ENCODE results near the gene IGSF11. TPM values are rescaled to one million over a fixed set of nuclear protein-coding genes. Genes with fewer than 3 reads are reported as not detected.

The IGSF11 gene
- polyA plus RNA-seq, 1 donor: 1.9 TPM

DNA sequence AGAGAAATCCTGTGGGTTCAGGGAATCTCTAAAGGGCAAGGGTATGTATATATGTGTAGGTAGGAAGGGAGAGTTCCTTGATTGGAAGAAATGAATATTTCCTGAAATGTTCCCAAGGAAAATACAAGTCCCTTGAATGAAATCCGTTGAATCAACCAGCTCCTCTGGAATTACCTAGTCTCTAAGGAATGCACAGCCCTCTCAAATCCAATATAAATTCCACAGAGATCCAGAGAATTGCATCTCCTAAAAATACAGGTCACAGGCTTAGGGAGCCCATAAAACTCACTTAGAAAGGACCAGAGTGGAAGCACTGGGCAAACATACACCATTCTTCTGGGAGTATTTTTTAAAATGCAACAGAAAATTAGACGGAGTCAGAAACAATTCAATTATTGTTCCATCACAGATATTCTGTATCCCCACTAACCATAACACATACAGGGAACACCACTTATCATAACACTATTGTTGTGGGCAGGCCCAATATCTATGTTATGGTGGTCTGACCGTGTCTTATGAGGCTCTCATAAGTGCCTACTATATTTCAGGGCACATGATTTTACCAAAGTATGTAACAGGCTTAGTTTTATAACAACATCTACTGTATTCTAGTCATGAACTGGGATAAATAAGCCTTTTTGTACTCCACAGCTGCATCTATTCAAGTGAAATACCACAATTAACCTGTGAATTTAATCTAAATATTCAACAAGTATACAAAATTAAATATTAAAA lies 43.7 kb downstream of the IGSF11 start:
- Histone ChIP-seq H3K4me3 (ENCODE audit: low read length) (no peak overlapping the region), H3K4me1 (ENCODE audit: control insufficient read depth, insufficient read depth, low read length) (no peaks in the 10 kb centered on the region), H3K36me3 (ENCODE audit: control insufficient read depth, insufficient read depth, low read length) (no peaks in the 10 kb centered on the region), H3K9me3 (ENCODE audit: control insufficient read depth, low read depth, low read length) (no peaks in the 10 kb centered on the region), H3K27me3 (ENCODE audit: control insufficient read depth, insufficient read depth, low read length) (no peaks in the 10 kb centered on the region), H3K27ac (ENCODE audit: low read length) (no peak overlapping the region)
- no peak for DNase-seq
- WGBS (ENCODE audit: insufficient coverage, low lambda C conversion rate): 47% methylated on average over 3 of the region's 3 CpGs

DNA sequence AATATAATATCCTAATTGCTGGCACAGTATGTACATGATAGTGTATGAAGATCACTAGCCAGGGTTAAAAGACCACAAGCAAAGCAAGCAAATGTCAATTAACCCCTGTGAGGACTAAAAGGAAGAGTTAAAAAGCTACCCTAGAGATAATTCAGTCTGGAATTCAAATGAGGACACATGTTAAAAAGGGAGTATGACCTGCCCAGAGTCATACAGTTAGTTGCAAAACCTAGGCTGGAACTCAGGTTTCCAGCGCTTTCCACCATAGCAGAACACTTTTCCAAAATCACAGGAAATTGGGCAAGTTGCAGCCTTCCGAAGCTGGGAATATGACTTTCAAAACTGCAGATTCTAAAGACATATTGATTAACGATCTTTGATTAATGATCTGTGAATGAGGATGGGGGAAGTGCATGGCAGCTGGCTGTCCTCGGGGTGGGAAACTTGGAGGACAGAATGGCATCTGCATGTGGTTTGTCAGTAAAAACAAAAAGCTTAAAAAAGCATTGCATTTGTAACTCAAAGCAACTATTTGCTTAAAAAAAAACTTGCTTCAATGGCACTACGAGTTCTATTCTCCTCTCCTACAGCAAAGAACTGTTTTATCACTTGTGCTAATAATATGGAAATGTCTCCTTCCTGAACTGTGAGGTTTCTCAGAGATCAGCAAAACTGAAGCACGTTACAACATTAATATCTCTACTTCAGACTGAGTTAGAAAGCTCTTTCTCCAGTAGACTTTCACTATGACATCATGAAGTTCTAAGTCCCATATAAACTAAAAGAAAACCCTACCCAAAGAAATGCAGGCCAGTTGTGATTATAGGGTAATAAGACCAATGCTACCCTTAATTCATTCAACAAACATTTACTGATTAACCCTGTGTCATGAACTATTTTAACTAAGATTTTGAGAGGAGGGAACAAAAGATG lies 46.2 kb downstream of the IGSF11 start:
- Histone ChIP-seq H3K36me3 (ENCODE audit: control insufficient read depth, insufficient read depth, low read length) (no peaks in the 10 kb centered on the region), H3K27ac (ENCODE audit: low read length) (no peak overlapping the region), H3K4me1 (ENCODE audit: control insufficient read depth, insufficient read depth, low read length) (no peaks in the 10 kb centered on the region), H3K9me3 (ENCODE audit: control insufficient read depth, low read depth, low read length) (no peaks in the 10 kb centered on the region), H3K27me3 (ENCODE audit: control insufficient read depth, insufficient read depth, low read length) (no peaks in the 10 kb centered on the region), H3K4me3 (ENCODE audit: low read length) (no peak overlapping the region)
- WGBS (ENCODE audit: insufficient coverage, low lambda C conversion rate): 67% methylated on average over 2 of the region's 6 CpGs
- DNase-seq: no peak

DNA sequence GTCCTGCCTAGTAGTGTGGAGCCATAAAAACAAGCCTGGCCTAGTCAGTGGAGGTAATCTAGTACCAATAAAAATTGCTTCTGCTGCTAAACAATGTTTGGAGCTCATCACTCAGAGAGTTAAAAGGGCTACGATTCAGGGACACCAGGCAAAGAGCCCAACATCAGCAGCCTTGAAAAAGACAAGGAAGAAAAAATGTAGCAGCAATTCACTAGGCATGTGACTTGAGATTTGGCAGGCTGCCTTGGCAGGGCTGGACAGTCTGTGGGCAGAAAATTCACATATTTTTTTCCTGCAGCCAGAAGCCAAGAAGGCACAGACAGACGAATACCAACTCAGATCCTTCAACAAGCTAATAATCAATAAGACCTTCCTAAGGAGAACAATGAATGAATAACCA lies 47.2 kb downstream of the IGSF11 start:
- no peaks in the 10 kb centered on the region for H3K9me3 ChIP-seq (ENCODE audit: control insufficient read depth, low read depth, low read length)
- no peak overlapping the region for H3K27ac ChIP-seq (ENCODE audit: low read length)
- H3K36me3 ChIP-seq (ENCODE audit: control insufficient read depth, insufficient read depth, low read length): no peaks in the 10 kb centered on the region
- no peaks in the 10 kb centered on the region for H3K27me3 ChIP-seq (ENCODE audit: control insufficient read depth, insufficient read depth, low read length)
- DNase-seq: peak in 1 of 2 donors; percentile 9
- H3K4me1 ChIP-seq (ENCODE audit: control insufficient read depth, insufficient read depth, low read length): no peaks in the 10 kb centered on the region
- no peak overlapping the region for H3K4me3 ChIP-seq (ENCODE audit: low read length)
- no CpG with 5 or more reads among the region's 2 CpGs for WGBS (ENCODE audit: insufficient coverage, low lambda C conversion rate)

DNA sequence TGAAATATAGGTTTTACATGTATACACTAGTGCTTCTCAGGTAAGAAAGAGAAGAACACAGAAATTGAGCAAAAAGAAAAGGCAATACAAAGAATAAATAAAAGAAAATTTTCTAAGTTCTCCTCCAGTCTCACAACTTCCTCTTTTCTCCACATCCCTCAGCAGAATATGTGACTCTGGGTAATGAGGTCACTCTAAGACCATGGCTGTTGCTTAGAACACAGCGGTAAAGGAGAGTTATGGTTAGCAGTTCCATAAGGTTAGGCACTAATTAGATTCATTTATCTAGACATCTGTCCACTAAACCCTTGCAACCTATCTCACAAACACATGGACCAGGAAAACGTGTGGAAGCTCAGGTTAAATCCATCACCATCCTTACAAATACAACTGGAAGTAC lies 47.9 kb downstream of the IGSF11 start:
- no CpG with 5 or more reads among the region's 2 CpGs for WGBS (ENCODE audit: insufficient coverage, low lambda C conversion rate)
- Histone ChIP-seq H3K9me3 (ENCODE audit: control insufficient read depth, low read depth, low read length) (no peaks in the 10 kb centered on the region), H3K4me1 (ENCODE audit: control insufficient read depth, insufficient read depth, low read length) (no peaks in the 10 kb centered on the region), H3K27ac (ENCODE audit: low read length) (no peak overlapping the region), H3K4me3 (ENCODE audit: low read length) (no peak overlapping the region), H3K36me3 (ENCODE audit: control insufficient read depth, insufficient read depth, low read length) (no peaks in the 10 kb centered on the region), H3K27me3 (ENCODE audit: control insufficient read depth, insufficient read depth, low read length) (no peaks in the 10 kb centered on the region)
- DNase-seq: no peak

DNA sequence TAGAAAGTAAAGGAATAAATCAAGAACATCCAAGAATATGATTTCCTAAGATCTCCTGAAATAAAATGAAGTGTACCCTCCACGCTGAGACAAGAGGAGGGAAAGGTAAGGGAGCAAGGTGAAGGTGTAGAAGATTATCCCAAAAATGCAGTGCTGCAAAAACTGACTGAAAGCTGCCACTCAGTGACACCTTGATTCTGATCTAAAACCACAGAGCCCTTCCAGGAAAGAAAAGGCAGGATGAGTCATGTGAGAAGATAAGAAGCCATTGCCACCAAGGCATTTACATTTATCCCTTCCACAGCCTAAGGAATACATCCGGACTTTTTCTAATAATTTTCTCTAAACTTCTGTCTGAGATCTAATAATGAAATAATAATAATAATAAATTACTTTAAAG lies 49.9 kb downstream of the IGSF11 start:
- Histone ChIP-seq H3K4me1 (ENCODE audit: control insufficient read depth, insufficient read depth, low read length) (no peaks in the 10 kb centered on the region), H3K36me3 (ENCODE audit: control insufficient read depth, insufficient read depth, low read length) (no peaks in the 10 kb centered on the region), H3K27me3 (ENCODE audit: control insufficient read depth, insufficient read depth, low read length) (no peaks in the 10 kb centered on the region), H3K27ac (ENCODE audit: low read length) (no peak overlapping the region), H3K4me3 (ENCODE audit: low read length) (no peak overlapping the region), H3K9me3 (ENCODE audit: control insufficient read depth, low read depth, low read length) (no peaks in the 10 kb centered on the region)
- no peak for DNase-seq
- WGBS (ENCODE audit: insufficient coverage, low lambda C conversion rate): no CpG with 5 or more reads among the region's 2 CpGs

DNA sequence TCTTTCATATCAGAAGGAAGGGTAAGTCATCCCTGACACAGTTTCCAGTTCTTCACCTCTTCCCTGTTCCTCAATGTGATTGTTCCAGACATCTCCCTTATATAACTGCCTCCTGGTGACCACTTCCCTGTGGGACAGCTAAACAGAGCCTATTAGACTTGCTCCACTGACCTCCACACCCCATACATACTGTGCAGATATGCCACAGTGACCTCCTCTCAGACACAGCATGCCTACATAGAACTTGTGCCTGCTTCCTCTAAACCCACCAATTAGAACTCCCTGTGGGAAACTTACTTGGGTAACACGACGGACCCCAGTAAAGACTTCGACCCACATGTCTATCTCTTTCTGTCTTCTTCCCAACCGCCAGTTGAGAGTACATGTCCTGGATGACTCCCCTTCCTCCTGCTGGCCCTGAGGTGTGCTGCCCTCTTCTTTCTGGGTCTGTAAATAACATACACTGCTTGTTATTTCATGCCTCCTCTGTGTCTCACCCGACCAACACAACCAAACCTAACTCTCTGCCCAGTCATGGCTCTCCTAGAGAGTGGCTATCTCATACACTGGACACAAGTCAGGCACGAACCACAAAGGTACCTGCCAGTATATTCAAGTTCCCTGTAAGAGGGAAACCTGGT lies 53.0 kb downstream of the IGSF11 start:
- DNase-seq: no peak
- Histone ChIP-seq H3K27ac (ENCODE audit: low read length) (no peak overlapping the region), H3K9me3 (ENCODE audit: control insufficient read depth, low read depth, low read length) (no peaks in the 10 kb centered on the region), H3K4me3 (ENCODE audit: low read length) (no peak overlapping the region), H3K4me1 (ENCODE audit: control insufficient read depth, insufficient read depth, low read length) (no peaks in the 10 kb centered on the region), H3K36me3 (ENCODE audit: control insufficient read depth, insufficient read depth, low read length) (no peaks in the 10 kb centered on the region), H3K27me3 (ENCODE audit: control insufficient read depth, insufficient read depth, low read length) (no peaks in the 10 kb centered on the region)
- WGBS (ENCODE audit: insufficient coverage, low lambda C conversion rate): 88% methylated on average over 3 of the region's 6 CpGs

DNA sequence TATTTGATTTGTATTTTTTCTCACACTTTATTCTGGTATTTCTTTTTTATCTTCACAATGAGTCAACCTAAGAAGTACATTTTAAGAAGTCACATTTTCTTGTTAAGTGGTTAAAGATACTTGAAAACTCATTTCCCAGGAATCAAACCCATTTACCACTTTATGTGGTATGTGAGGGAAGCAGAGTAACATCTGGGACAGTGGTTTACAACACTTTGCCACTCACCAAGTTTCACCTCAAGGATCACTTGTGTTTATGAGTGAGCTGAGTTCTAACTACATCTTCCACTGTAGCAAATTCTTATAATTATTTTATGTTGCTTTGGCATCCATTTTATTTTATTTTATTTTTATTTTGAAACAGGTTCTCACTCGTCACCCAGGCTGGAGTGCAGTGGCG lies 53.8 kb downstream of the IGSF11 start:
- Histone ChIP-seq H3K4me3 (ENCODE audit: low read length) (no peak overlapping the region), H3K27ac (ENCODE audit: low read length) (no peak overlapping the region), H3K27me3 (ENCODE audit: control insufficient read depth, insufficient read depth, low read length) (no peaks in the 10 kb centered on the region), H3K4me1 (ENCODE audit: control insufficient read depth, insufficient read depth, low read length) (no peaks in the 10 kb centered on the region), H3K36me3 (ENCODE audit: control insufficient read depth, insufficient read depth, low read length) (no peaks in the 10 kb centered on the region), H3K9me3 (ENCODE audit: control insufficient read depth, low read depth, low read length) (no peaks in the 10 kb centered on the region)
- DNase-seq: no peak
- whole genome bisulfite sequencing (ENCODE audit: insufficient coverage, low lambda C conversion rate): 77% methylated on average over 2 of the region's 2 CpGs

DNA sequence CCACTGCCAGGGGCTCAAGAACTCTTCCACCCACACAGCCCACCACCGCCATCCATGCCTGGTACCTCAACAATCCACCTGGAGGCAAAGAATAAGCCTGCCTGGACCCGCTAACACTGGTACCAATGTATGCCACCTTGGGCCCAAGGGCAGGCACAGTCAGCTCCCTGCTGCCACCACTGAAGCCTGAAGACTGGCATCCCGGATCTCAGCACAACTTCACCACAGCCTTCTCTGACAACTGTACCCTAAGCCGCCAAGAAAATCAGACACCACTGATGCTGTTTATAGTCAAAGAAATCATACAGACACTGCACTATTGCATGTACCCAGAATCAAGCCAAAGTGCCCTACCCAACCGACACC lies 56.3 kb downstream of the IGSF11 start:
- Histone ChIP-seq H3K27ac (ENCODE audit: low read length) (no peak overlapping the region), H3K4me1 (ENCODE audit: control insufficient read depth, insufficient read depth, low read length) (no peaks in the 10 kb centered on the region), H3K27me3 (ENCODE audit: control insufficient read depth, insufficient read depth, low read length) (no peaks in the 10 kb centered on the region), H3K36me3 (ENCODE audit: control insufficient read depth, insufficient read depth, low read length) (no peaks in the 10 kb centered on the region), H3K4me3 (ENCODE audit: low read length) (no peak overlapping the region), H3K9me3 (ENCODE audit: control insufficient read depth, low read depth, low read length) (no peaks in the 10 kb centered on the region)
- no peak for DNase-seq
- 100% methylated on average over 1 of the region's 5 CpGs for WGBS (ENCODE audit: insufficient coverage, low lambda C conversion rate)

DNA sequence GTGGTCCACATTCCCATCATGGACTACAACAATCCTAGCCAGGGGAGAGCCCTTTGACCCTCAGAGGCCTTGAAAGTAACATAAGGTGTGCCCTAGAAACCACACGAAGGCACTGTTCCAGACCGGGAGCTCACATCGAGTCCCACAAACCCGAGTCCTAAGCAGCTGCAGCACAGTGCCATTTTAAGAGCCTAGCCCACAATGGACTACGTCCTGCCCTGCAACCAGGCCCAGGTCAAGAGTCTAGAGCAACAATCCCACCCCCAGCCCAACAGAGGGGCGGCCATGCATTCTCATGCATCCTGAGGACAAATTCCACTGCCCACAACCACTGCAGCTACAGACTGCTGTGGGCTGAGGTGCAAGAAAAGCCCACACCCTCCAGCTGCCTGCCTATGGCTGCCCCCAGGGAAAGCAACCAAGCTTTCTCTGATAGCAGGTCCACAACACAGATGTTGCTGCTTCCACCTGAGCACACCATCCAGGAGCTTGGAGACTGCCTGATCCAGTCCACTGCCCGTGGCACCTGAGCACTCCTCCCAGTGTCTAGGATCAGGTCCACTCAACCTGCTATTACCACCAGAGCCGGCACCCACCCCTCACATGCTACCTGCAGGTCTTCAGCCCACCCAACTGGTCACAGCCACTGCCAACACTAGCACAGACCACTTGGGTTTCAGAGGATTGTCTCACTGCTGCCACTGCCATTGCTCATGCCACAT lies 56.8 kb downstream of the IGSF11 start:
- H3K4me1 ChIP-seq (ENCODE audit: control insufficient read depth, insufficient read depth, low read length): no peaks in the 10 kb centered on the region
- DNase-seq: no peak
- no peak overlapping the region for H3K4me3 ChIP-seq (ENCODE audit: low read length)
- H3K9me3 ChIP-seq (ENCODE audit: control insufficient read depth, low read depth, low read length): no peaks in the 10 kb centered on the region
- H3K27ac ChIP-seq (ENCODE audit: low read length): no peak overlapping the region
- H3K27me3 ChIP-seq (ENCODE audit: control insufficient read depth, insufficient read depth, low read length): no peaks in the 10 kb centered on the region
- H3K36me3 ChIP-seq (ENCODE audit: control insufficient read depth, insufficient read depth, low read length): no peaks in the 10 kb centered on the region
- WGBS (ENCODE audit: insufficient coverage, low lambda C conversion rate): no CpG with 5 or more reads among the region's 8 CpGs

DNA sequence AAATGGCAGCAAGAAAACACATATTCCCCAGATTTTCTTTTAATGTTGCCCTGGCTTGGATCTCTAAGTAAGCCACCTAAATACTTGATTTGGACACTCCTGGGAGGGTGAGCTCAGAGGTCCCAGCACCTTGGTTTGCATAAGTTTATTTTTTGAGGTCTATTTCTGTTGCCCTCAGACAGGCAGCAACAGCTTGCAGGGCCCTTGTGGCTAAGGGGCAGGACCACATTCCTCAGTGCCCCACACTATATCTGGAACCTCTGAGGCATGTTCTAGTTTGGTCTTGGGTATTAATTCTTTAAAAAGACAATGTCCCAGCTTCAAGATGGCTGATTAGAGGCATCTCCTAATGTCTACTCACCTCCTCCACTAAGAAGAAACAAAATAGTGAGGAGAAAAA lies 57.5 kb downstream of the IGSF11 start:
- DNase-seq: no peak
- no peaks in the 10 kb centered on the region for H3K9me3 ChIP-seq (ENCODE audit: control insufficient read depth, low read depth, low read length)
- H3K36me3 ChIP-seq (ENCODE audit: control insufficient read depth, insufficient read depth, low read length): no peaks in the 10 kb centered on the region
- H3K27ac ChIP-seq (ENCODE audit: low read length): no peak overlapping the region
- H3K4me3 ChIP-seq (ENCODE audit: low read length): no peak overlapping the region
- no peaks in the 10 kb centered on the region for H3K4me1 ChIP-seq (ENCODE audit: control insufficient read depth, insufficient read depth, low read length)
- H3K27me3 ChIP-seq (ENCODE audit: control insufficient read depth, insufficient read depth, low read length): no peaks in the 10 kb centered on the region
